ENCODE results near the gene IAPP.

Gene IAPP

GRCh38 chr12:21336656-21337055, 36.0 kb upstream of the IAPP start:
- Histone ChIP-seq H3K9ac (ENCODE audit: low read length) (no peak overlapping the region), H3K36me3 (replicated peaks; ENCODE audit: insufficient read depth, low read length) (no peaks in the 10 kb centered on the region)
- no peak for DNase-seq

DNA sequence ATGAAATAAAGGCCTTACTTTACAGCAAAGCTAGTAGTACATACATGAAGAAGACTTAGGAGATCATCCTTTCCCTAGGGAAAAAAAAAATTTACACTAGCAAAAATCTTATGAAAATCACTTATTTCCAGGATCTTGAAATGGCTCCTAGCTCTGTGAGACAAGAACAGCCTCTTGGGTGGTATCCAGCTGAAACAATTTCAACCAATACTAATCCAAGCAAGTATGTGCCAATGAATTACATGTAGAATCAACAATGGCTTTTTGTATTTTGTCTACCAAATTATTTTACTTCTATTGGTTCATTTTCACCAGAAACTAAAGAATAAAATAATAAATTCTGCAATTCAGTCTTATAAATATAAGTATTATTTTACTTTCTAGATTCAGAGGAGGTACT, 35.2 kb upstream of the IAPP start:
- H3K9me2 ChIP-seq (replicated peaks; ENCODE audit: insufficient read depth, low read length), result no peaks in the 10 kb centered on the region
- H3K79me2 ChIP-seq (ENCODE audit: low read length), result no peaks in the 10 kb centered on the region
- no peaks in the 10 kb centered on the region for H3F3A ChIP-seq (ENCODE audit: insufficient read depth, low read length)
- H3K36me3 ChIP-seq (replicated peaks; ENCODE audit: insufficient read depth, low read length), result no peaks in the 10 kb centered on the region
- TF ChIP-seq EZH2 (optimal IDR thresholded peaks at IDR 0.05; ENCODE audit: low read depth, low read length), result no peak
- TF ChIP-seq EZH2phosphoT487 (IDR thresholded peaks at IDR 0.05; ENCODE audit: low read length), result no peak
- no peak for TF ChIP-seq CTCF (IDR thresholded peaks at IDR 0.05; ENCODE audit: low read length)
- H4K20me1 ChIP-seq (ENCODE audit: insufficient read depth, low read length), result no peaks in the 10 kb centered on the region
- H2AFZ ChIP-seq (ENCODE audit: low read length), result no peak overlapping the region
- no peak overlapping the region for H3K27ac ChIP-seq (ENCODE audit: low read length)
- no peak overlapping the region for H3K4me2 ChIP-seq (ENCODE audit: low read depth, low read length)
- DNase-seq, result no peak
- no peaks in the 10 kb centered on the region for H3K9me3 ChIP-seq (replicated peaks; ENCODE audit: insufficient read depth, low read length)
- H3K4me3 ChIP-seq (ENCODE audit: low read length), result no peak overlapping the region
- no peaks in the 10 kb centered on the region for H3K27me3 ChIP-seq (replicated peaks; ENCODE audit: insufficient read depth, low read length)
- no peak overlapping the region for H3K9ac ChIP-seq (ENCODE audit: low read length)
- H3K4me1 ChIP-seq (ENCODE audit: low read length), result no peaks in the 10 kb centered on the region

More at GRCh38 chr12:21336656-21337055, 36.0 kb upstream of the IAPP start:
- H3K27me3 ChIP-seq (replicated peaks; ENCODE audit: insufficient read depth, low read length), result no peaks in the 10 kb centered on the region
- H3K79me2 ChIP-seq (ENCODE audit: low read length), result no peaks in the 10 kb centered on the region
- no peaks in the 10 kb centered on the region for H4K20me1 ChIP-seq (ENCODE audit: insufficient read depth, low read length)
- H2AFZ ChIP-seq (ENCODE audit: low read length), result no peak overlapping the region
- no peak overlapping the region for H3K27ac ChIP-seq (ENCODE audit: low read length)
- no peaks in the 10 kb centered on the region for H3F3A ChIP-seq (ENCODE audit: insufficient read depth, low read length)
- no peaks in the 10 kb centered on the region for H3K9me3 ChIP-seq (replicated peaks; ENCODE audit: insufficient read depth, low read length)
- H3K4me2 ChIP-seq (ENCODE audit: low read depth, low read length), result no peak overlapping the region
- no peak overlapping the region for H3K4me3 ChIP-seq (ENCODE audit: low read length)
- H3K4me1 ChIP-seq (ENCODE audit: low read length), result no peaks in the 10 kb centered on the region
- no peaks in the 10 kb centered on the region for H3K9me2 ChIP-seq (replicated peaks; ENCODE audit: insufficient read depth, low read length)
- TF ChIP-seq EZH2phosphoT487 (IDR thresholded peaks at IDR 0.05; ENCODE audit: low read length), result no peak
- TF ChIP-seq EZH2 (optimal IDR thresholded peaks at IDR 0.05; ENCODE audit: low read depth, low read length), result no peak
- TF ChIP-seq CTCF (IDR thresholded peaks at IDR 0.05; ENCODE audit: low read length), result no peak

DNA sequence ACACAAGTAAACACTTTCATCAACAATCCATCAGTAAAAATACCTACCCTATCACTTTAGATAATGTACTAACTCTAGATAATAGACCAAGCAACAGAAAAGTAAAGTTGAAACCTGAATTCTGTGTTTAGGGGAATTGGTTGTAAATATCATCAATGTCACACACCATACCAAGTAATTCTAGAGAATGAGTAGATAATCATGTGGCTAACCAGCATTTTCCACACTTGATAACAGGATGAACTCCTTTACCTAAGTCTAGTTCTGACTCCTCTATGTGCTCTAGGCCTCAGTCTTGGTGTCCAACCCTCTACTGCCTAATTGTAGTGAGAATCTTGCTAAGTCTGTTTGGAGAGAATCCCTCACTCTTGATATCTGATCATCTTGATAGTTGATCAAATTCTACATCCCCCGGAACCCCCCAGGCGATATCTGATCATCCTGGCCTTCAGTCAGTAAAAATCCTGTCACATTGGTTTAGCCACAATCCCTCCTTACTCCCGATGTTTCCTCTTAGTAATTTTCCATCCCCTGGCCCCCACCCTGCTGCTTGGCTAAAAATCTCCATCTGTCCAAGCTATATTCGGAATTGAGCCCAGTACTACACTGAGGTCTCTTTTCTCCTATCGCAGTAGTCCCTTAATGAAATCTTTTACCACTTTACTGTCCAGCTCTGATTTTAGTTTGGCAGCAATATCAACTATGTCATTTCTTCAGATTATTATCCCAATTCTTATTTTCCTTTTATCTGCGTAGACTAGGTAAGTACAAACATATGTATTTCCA, 34.5 kb upstream of the IAPP start:
- no peaks in the 10 kb centered on the region for H3K4me1 ChIP-seq (ENCODE audit: low read length)
- H3K27me3 ChIP-seq (replicated peaks; ENCODE audit: insufficient read depth, low read length), result no peaks in the 10 kb centered on the region
- no peak overlapping the region for H3K4me2 ChIP-seq (ENCODE audit: low read depth, low read length)
- no peak for DNase-seq
- H3K9me2 ChIP-seq (replicated peaks; ENCODE audit: insufficient read depth, low read length), result no peaks in the 10 kb centered on the region
- H3K4me3 ChIP-seq (ENCODE audit: low read length), result no peak overlapping the region
- no peak overlapping the region for H3K9ac ChIP-seq (ENCODE audit: low read length)
- H3K9me3 ChIP-seq (replicated peaks; ENCODE audit: insufficient read depth, low read length), result no peaks in the 10 kb centered on the region
- H4K20me1 ChIP-seq (ENCODE audit: insufficient read depth, low read length), result no peaks in the 10 kb centered on the region
- H2AFZ ChIP-seq (ENCODE audit: low read length), result no peak overlapping the region
- no peaks in the 10 kb centered on the region for H3K79me2 ChIP-seq (ENCODE audit: low read length)
- no peaks in the 10 kb centered on the region for H3K36me3 ChIP-seq (replicated peaks; ENCODE audit: insufficient read depth, low read length)
- H3F3A ChIP-seq (ENCODE audit: insufficient read depth, low read length), result no peaks in the 10 kb centered on the region
- no peak overlapping the region for H3K27ac ChIP-seq (ENCODE audit: low read length)
- no peak for TF ChIP-seq EZH2phosphoT487 (IDR thresholded peaks at IDR 0.05; ENCODE audit: low read length)
- TF ChIP-seq CTCF (IDR thresholded peaks at IDR 0.05; ENCODE audit: low read length), result no peak
- TF ChIP-seq EZH2 (optimal IDR thresholded peaks at IDR 0.05; ENCODE audit: low read depth, low read length), result no peak
